HG02623 (cell line): ENCODE measurements around the gene UQCRC1.

Experiments
- ATAC-seq: cut with Tn5 transposase; IDR thresholded peaks from one replicate; pipeline ENCODE4 v1.9.1; 2021; ENCODE audit warnings: moderate library complexity; ENCODE audit not compliant: unreplicated experiment

UQCRC1 gene

DNA sequence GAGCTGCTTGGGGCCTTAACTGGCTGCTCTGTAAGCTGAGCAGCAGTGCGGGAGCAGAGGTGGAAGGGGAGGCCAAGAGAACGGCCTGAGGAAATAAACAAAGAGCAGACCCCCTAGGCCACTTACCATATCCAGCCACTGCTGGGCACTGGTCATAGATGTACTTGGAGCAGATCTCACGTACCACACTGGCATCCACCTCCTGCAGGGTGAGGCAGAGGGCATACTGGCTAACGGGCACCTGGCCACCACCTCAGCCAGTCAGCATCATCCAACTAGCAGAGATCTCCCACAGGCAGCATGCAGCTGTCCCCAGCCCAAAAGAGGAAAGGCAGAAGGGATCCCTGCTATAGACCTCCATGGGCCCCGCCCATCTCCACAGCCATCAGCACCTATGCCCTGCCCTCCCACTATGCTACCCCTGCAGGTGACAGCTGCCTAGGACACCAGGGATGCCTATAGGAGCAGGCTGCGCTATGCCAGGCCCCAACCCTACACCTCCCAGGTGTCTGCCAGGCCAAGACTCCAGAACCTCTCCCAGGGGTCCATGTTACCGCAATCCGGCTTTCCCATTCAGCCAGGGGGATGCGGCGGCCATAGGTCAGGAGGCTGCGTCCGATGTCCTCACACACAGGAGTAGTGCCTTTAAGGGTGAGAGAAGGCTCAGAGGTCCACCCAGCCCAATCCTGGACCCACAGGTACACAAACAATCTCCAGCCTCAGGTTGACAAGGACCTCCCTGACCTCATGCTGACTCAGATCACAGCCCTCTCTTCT, 9.7 kb downstream of the UQCRC1 start:
- ATAC-seq = no peak

DNA sequence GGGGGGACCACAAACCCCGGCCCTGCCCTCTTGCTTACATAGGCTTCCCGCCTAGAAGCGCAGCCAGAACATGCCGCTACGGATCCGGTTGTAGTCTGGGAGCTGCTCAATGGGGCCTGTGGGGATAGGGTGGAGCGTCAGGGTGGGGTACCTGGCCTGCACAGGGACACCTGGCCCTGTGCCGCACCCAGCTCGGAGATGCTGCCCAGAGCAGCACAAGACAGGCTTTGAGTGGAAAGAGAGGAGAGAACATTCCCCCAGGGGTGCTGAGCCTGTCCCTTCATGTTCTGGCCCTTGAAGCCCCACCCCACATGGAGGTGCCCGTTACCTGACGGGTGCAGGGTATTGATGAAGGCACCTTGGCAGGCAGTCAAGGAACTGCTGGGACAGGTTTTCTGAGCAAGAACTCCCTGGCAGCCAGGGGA, 10.4 kb downstream of the UQCRC1 start:
- ATAC-seq = no peak

DNA sequence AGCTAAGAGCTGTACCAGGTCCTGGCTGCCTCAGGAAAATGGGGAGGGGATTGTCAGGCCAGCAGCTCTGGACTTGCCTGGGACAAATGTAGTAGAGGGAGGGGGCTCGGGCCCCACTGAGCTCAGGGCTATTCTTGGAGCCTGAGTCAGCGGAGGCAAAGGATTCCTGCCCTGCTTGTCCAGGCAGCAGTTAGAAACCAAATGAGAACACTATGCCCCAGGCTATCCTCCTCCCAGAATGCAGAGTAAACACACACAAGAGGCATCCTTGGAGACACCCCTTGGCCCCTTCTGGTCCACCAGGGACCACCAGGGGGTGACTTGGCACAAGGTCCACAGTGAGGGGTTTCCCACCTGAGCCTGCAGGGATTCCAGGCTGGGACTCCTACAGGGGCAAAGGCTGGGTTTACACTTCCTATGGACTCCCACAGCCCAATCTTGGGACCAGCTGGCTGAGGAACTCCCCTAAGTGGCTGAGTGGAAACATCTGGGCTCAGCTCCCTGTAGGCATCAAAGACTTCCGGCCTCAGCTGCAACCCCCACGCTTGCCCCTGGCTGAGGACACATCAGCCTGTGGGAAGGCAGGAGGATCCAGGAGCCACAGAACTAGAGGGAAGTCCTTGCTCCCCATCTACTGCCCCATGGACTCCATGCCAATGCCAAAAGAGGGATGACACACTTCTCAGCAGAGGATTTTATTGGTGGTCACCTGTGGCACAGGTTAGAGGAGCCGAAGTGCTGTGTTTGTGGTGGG, 10.9 kb downstream of the UQCRC1 start:
- ATAC-seq = no peak

DNA sequence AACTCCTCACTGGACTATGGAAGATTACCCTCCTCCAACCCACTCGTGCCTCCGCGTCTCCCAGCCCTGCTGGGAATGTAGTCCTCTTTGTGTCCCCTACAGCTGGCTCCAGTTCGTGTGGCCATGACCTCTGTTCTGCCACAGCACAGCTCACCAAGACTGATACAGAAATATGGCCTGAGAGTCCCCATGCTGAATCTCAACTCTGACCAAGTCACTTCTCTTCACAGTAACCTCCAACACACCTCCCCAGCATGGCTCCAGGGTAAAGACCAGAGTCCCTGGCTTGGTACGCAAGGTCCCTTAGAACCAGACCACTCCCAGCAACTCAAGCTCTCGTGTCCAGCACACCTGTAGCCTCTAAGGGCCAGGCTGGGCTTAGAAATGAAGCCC, 12.0 kb downstream of the UQCRC1 start:
- no peak for ATAC-seq

DNA sequence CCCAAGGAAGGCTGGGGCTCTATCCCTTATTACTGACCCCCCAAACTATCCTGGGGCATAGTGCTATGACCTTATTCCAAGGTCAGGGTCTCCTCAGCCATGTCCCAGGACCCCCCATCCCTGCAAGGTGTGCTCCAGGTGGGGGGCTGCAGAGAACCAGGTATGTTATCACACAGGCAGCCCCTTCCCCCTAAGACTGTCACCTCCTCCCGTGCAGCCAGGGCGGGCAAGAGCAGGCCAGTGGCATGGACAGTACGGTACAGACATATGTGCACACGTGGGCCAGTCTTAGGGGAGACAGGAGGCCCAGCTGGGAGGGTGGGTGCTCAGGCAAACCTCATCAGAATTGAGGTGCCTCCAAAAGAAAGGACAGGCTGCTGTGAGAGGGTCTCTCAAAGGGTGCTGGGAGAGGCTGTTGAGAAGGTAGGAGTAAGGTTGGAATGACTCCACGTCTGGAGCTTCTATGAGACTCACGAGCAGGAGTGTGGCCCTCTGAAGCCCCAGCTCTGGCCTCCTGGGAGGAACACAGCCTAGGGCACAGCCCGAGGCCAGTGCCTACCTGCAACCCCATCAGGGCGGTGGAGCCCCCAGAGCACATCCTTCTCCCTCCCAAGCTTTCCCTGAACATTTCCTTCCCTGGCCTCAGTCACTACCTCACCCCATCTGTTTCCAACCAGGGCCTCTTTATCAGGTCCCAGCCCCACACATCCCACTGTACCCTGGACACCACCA, 12.6 kb downstream of the UQCRC1 start:
- no peak for ATAC-seq

DNA sequence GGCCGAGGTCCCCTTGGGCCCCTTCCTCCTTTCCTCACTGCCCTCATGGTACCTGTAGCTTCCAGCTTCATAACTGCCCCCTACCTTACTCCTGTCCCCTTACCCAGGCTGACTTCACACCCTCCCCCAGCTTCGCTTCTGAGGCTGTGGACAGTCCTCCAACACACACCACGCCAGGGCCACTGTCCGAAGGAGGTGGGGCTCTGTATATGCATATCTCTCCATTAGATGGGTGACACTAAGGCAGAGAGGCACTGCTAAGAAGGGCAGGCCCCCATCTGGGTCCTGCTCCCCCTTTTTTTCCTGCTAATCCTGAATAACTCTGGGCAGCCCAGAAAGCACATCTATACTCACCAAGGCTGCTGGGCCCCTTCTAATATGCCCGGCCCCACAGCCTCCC, 13.3 kb downstream of the UQCRC1 start:
- ATAC-seq = no peak

GRCh38 chr3:48595526-48596121, 13.8 kb downstream of the UQCRC1 start:
- ATAC-seq = no peak

GRCh38 chr3:48595075-48595525, 14.3 kb downstream of the UQCRC1 start, which contains the start of gene COL7A1:
TSS of gene COL7A1 (minus strand) at chr3:48595329. CDS start at chr3:48595159, 170 bp downstream.
- ATAC-seq = no peak

DNA sequence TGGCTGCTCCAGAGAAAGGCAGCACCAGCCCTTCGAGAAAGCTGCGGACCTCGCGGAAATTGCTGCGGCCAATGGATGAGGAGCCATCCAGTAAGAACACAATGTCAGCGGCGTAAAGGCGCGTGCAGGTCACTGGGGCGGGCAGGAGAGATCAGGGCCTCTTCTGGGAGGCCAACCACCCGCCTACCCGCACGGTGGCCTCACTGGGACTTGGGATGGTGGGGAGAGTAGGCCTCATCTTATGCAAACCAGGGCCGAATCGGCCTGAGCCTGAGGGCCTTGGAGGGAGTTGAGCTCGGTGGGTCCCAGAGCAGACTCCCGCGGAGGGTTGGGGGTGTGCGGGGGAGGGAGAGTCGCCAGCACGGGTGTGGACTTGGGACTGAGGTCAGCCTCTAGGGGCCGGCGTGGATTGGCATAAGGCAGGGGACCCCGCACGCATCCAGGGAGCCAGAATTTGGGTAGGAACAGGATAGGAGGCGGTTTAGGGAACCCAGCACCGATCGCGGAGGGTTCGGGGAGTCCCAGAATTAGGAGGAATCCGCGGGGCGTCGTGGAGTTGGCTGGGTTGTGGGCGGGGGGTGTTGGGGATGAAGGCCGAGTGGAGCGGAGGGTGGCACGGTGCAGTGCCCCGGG, 14.9 kb downstream of the UQCRC1 start:
- no peak for ATAC-seq

GRCh38 chr3:48593337-48593736, 16.1 kb downstream of the UQCRC1 start:
- ATAC-seq = no peak

GRCh38 chr3:48592519-48593087, 16.8 kb downstream of the UQCRC1 start:
- ATAC-seq = no peak

- ATAC-seq = no peak
Observed at GRCh38 chr3:48591886-48592518, 17.4 kb downstream of the UQCRC1 start.

- ATAC-seq = no peak
Observed at GRCh38 chr3:48591436-48591835, 18.0 kb downstream of the UQCRC1 start.

DNA sequence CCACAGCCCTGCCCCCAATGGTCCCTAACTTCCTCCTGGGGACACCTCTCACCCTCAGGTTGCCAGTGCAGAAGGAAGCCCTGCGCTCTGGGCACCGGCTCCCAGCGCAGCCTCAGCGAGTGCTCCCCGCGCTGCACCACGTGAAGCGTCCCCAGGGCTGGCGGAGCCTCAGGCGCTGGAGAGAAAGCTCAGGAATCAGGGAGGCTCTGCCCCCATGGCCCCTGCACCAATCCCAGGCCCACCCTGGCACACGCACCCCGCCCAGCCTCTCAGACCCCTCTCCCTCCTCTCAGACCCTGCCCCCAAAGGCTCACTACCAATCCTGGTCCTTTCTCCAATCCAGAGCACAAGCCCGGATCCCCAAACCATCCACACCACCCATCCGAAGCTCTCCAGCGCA, 21.2 kb downstream of the UQCRC1 start:
- ATAC-seq = no peak

DNA sequence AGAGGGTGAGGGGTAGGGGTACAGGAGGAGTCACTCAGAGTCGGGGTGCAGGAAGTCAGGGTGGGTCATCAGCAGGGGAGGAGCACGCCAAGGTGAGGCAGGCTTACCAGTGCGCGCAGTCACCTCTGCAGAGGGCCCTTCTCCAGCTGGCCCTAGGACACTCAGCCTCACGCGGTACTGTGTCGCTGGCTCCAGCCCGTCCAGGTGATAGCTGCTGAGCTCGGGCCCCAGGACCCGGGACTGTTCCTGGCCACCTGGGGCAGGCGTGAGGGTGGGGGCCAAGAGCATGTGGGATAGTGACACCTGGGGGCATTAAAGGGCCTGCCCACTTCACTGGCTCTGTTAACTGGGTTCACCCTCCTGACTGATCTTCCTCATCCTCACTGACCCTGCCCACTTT, 21.8 kb downstream of the UQCRC1 start:
- no peak for ATAC-seq

DNA sequence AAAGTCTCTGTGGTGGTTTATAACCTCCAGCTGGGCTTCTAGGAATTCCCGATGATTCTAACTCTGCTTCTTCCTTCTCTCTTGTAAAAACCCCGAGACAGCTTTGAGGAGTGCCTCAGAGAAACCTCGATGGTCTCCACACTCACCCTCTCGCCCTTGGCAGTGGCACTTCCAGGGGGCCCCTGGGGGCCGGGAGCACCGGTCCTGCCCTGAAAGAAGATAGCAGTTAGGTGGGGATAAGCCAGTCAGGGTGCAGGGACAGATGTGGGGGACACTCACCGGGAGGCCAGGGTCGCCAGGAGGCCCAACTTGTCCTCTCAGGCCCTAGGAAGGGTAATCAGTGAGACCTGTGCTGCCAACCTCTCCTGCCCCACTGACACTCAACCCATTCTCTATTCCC, 24.0 kb downstream of the UQCRC1 start:
- ATAC-seq = no peak

DNA sequence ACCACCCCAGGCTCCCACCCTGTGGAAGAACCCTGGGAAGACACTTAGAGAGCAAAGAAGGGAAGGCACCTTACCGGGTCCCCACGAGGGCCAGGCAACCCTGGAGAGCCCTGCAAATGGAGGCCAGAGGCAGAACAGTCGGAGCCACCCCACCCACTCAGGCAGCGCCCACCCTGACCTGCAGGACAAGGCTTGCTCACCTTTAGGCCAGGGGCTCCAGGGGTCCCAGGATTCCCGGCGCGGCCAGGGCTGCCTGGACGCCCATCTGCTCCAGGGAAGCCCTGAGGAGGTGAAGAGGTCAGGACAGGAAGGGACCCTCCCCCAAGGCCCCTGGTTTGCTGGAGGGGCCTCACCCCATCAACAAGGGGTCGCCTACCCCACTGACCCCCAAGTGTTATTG, 24.6 kb downstream of the UQCRC1 start:
- no peak for ATAC-seq

DNA sequence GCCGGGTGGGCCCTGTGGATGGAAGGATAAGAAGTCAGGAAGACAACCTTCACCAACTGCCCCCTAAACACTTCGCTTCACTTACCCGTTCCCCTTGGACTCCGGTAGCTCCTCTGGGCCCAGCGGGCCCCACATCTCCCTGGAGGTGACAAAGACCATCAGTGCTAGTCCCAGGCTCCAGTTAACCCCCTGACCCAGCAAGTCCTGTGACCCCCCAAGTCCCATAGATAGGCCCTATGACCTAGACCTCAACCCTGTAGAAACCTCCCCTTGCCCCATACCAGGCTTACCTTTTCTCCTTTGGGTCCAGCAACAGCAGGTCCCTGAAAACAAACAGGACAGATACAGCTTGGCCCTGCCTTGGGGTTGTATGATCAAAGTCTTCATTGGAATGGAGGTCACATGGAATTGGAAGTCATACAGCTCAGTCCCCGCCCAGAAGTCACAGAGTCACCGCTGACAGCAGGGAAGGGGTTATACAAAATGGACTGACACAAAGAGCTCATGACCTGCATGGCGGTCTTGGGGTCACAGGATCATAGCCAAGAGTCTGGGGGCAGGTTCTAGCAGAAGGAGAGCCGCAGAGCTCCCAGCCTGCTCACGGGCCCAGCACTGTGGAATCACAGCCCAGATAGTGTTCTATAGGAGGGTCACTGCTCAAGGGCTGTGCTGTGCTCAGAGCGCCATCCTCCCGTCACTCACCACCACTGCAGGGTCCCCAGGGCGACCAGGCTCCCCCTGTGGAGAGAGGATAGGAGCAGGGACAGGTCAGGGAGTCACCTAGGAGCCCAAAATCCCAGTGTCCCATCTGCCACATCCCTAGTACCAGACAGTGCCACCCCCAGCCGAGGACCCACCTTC, 27.6 kb downstream of the UQCRC1 start:
- ATAC-seq = no peak

- no peak for ATAC-seq
Observed at GRCh38 chr3:48576647-48577046, 32.8 kb downstream of the UQCRC1 start.
